Fibroblast of skin of left quadriceps (primary cell): ENCODE results near the gene KIAA1328.
"Not testable (repeated sequence)": the region's sequence is repeated elsewhere in the genome, so short reads cannot be mapped to it uniquely, and the experiment has no call there.

Experiments used
- DNase-seq, 2 experiments: peaks; one replicate each; pipeline ENCODE4 v3.0.0-alpha.2; 2013; ENCODE audit warnings: low read depth in 2 of 2

The KIAA1328 gene

GRCh38 chr18:36825526-36825925 is 3.4 kb upstream of the KIAA1328 start:
- DNase-seq = no peak

DNA sequence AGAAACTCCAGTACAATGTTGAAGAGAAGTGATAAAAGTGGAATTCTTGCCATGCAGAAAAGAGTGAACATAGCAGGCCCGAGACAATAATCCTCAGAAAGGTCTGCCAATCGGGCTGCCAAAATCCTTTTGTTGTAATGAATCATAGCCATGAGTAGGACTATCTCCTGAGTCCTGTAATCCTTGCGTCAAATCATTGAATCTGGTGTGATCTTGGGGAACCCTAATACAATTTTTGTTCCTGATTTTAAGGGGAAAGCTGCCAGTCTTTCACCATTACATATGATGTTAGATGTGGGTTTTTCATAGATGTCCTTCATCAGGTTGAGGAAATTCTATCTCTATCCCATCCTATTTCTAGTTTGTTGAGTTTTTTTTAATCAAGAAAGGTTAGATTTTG is 2.4 kb upstream of the KIAA1328 start:
- no peak for DNase-seq

- no peak for DNase-seq
Measured at GRCh38 chr18:36828157-36828629, 734 bp upstream of the KIAA1328 start.

DNA sequence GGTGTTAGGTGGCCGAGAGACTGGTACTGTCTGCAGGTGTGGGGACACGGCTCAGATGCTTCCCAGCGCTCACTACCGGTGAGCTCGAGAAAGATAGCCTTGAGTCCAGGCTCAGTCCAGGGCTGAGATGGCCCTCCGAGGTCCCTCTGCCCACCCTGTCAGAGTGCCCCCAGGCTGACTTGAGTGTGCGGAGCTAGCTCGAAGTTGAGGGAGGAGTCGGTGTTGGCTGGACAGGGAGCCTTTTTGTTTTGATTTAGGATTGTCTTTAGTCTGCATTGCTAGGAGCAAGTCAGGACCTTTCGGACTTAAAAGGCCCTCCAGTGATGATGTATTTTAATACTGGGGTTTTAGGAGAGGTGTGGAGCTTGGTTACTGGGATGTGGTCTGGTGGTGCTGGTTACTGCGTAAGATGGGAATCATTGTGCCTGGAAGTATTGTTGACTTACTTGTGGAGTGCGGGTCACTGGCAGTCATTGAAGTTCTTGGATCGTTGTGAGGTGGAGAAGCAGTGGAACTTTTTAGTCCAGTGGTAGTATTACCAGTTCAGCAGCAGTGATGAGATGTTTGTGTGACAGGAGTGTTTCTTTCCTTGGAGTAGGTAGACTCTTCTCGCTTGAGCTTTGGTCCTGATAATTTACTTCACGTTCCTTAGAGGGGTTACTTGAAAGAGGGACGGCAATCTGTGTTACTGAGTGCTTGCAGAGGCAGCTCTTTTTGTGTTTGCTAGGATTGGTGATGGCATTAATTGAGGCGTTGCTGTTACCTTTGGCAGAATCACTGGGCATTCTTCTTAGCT is 633 bp downstream of the KIAA1328 start:
- no peak for DNase-seq

DNA sequence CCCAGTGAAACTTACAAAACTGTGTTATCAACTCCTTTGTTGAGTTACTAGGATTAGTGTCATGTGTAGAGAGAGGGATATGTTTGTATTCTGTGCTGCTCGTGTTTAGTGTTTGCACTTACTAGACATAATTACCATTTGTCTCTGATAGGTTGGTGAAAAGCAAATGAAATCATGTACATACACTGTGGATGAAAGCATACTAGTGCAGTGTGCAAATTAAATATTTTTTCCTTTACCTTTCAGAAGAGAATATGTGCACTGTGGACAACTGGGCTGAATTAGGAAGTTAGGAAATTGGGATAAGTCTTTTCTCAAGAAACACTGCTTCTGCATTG is 1.2 kb downstream of the KIAA1328 start:
- no peak for DNase-seq

- DNase-seq = no peak
Measured at GRCh38 chr18:36831139-36831538, 2.2 kb downstream of the KIAA1328 start.

GRCh38 chr18:36833120-36833519 is 4.2 kb downstream of the KIAA1328 start:
- DNase-seq = no peak

DNA sequence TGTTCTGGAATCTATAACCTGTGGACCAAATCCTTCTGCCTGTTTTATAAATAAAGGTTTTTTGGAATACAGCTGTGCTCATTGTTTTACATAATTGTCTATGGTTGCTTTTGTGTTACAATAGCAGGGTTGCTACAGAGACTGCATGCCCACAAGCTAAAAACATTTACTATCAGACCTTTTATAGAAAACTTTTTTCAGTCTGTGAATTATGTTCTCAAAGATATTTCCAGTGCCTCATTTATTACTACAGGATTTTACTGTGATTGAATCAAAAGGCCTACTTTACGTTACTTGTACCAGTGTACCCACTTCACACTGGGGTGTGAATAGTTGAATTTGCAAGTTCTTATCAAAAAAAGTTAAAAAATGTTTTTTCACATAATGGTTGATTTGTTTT is 7.0 kb downstream of the KIAA1328 start:
- DNase-seq = no peak

- DNase-seq = no peak
Measured at GRCh38 chr18:36839835-36840234, 10.9 kb downstream of the KIAA1328 start.

DNA sequence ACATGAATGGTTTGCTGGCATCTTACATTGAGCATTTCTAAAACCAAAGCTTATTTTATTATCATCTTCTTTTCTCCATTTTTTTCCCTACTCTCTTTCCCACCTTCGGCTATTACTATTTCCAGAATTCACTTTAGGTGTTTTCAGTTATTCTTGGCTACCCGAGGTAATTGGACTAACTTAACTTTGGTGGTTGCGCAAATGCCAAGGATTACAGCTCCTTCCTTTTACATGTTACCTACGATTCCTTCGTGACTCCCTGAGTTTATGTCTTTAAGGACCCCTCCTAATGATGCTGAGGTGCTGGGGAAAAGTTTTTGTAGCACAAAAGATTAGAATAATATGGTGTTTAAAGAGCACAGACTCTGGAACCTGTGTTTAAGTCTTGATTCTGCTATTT is 14.3 kb downstream of the KIAA1328 start:
- no peak for DNase-seq

GRCh38 chr18:36843784-36844183 is 14.9 kb downstream of the KIAA1328 start:
- DNase-seq = no peak

- no peak for DNase-seq
Measured at GRCh38 chr18:36848609-36849008, 19.7 kb downstream of the KIAA1328 start.

DNA sequence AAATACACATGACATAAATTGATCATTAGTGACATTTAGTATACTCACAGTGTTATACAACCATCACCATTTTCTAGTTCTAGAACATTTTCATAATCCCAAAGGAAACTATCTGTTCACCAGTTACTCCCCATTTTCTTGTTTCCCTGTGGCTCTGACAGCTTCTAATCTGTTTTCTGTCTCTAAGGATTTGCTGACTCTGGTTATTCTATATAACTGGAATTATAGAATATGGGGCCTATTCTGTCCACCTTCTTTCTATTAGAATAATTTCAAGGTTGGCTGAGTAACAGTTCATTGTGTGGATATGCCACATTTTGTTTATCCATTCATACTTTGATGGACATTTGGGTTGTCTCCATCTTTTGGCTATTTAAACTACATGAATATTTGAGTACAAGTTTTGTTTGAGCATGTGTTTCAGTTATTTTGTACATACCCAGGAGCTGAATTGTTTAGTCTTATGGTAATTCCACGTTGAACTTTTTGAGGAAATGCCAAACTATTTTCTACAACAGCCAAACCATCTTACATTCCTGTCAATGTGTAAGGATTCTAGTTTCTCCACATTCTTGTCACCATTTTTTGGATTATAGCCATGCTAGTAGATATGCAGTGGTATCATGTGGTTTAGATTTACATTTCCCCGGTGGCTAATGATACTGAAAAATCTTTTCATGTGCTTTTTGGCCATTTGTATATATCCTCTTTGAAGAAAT is 20.5 kb downstream of the KIAA1328 start:
- peak; percentile 85 to 88 for DNase-seq

GRCh38 chr18:36850527-36851201 is 21.7 kb downstream of the KIAA1328 start:
- DNase-seq = peak; percentile 76 to 80

DNA sequence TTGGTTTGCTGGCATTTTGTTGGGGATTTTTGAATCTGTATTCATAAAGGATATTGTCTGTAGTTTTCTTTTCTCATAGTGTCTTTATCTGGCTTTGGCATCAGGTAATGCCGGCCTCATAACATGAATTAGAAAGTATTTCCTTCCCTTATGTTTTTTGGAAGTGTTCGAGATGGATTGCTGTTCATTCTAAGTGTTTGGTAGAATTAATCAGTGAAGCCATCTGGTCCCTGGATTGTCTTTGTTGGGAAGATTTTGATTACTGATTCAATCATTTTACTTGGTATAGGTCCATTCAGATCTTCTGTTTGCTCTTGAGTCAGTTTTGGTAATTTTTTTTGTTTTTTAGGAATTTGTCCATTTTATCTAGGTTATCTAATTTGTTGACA is 22.3 kb downstream of the KIAA1328 start:
- no peak for DNase-seq

DNA sequence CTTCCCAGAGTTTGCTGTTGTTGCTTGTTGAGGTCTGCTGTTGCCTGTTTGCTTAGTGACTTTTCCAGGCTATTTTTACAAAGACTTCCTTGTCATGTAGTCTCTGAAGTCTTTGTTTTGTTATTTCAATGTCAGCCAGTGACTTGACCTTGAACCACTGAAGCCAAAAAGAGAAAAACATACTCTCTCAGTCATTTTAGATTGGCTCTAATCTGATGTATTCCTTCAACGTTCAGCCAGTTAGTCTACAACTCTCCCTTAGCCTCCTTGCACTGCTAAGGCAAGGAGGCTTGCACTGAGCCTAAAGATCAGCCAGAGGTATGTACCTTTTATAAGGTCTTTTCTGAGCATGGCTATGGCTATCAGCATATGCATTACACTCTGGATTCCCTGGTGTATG is 27.9 kb downstream of the KIAA1328 start:
- DNase-seq = no peak

DNA sequence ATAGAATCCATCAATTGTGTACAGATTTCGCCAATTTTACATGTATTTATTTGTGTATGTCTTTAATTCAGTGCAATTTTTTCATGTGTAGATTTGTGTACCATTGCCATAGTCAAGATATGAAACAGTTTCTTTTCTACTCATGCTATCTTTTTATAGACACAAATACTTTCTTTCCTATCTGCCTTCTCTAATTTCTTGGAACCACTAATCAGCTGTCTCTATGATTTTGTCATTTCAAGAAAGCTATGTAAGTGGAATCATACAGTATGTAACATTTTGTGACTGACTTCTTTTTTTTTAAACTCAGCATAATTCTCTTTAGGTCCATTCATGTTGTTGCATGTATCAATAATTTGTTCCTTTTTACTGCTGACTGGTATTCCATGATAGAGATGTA is 33.3 kb downstream of the KIAA1328 start:
- DNase-seq = no peak

DNA sequence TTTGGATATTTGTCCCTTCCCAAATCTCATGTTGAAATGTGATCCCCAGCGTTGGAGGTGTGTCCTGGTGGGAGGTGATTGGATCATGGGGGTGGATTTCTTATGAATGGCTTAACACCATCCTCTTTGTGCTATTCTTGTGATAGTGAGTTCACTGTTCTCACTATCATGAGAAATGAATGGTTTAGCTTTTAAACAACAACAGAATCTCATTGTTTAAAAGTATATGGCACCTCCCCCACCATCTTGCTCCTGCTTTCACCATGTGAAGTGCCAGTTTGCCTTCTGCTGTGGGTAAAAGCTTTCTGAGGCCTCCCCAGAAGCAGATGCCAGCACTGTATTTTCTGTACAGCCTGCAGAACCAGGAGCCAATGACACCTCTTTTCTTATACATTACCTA is 38.1 kb downstream of the KIAA1328 start:
- no peak for DNase-seq

DNA sequence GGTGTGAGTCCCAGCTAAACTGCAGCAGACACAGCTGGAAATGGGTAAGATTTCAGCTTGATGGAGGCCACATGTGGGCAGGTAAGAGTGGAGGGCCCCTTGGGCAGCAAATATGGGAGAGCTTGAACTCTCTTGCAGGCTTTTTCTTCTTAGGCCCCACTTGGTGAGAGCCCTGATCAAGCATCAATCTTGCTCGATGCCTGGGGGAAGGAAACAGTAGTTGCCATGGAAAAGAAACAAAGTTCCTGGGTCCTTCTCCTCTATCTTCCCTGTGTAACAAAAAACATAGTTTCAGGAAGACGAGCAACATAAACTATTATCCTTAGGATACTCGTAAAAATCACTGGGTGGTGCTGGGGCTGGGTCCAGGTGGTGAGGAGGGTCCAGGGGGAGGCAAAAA is 42.9 kb downstream of the KIAA1328 start:
- no peak for DNase-seq

DNA sequence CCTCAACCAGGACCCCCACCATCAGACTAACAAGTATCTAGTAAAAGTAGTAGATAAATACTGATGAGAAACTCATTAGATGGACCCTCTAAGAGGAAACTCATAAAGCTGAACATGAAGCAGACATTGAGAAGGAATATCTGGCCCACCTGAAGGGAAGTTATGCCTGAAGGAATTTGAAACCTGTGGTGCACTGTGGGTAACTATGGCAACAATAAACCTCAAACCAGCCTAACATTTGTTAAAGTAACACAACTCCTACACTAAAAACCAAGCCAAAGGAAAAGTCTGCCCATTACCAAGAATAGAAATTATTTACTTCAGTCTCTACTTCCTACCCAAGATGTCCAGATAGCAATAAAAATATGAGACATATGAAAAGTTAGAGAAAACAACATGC is 43.4 kb downstream of the KIAA1328 start:
- DNase-seq = no peak

DNA sequence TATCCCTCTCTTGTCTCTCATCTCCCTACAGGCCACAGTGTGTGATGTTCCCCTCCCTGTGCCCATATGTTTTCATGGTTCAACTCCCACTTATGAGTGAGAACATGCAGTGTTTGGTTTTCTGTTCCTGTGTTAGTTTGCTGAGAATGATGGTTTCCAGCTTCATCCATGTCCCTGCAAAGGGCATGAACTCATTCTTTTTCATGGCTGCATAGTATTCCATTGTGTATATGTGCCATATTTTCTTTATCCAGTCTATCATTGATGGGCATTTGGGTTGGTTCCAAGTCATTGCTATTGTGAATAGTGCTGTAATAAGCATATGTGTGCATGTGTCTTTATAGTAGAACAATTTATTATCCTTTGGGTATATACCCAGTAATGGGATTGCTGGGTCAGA is 44.9 kb downstream of the KIAA1328 start:
- not testable (repeated sequence) for DNase-seq

DNA sequence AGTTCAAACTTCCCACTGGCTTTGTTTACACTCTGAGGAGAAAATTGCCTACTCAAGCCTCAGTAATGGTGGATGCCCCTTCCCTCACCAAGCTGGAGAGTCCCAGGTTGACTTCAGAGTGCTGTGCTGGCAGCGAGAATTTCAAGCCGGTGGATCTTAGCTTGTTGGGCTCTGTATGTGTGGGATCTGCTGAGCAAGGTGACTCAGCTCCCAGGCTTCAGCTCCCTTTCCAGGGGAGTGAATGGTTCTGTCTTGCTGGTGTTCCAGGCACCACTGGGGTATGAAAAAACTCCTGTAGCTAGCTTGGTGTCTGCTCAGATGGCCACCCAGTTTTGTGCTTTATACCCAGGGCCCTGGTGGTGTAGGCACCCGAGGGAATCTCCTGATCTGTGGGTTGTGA is 50.9 kb downstream of the KIAA1328 start:
- DNase-seq = not testable (repeated sequence)

DNA sequence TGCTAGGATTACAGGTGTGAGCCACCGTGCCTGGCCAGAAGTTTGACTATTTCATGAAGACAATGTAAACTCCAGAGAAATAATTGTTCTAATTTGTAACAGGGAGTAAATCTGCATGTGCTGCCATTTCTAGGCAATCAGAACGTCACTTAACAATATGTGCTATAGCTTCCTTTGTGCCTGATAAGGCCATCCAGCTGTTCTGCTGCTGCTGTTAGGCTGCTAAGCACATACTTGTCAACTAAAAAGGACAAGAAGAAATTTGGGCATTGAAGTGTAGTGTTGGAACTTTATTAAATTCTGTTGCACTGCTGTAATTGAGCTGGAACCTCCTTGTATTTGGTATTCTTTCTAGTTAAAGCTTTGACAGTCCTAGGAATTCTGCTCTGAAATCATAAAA is 57.1 kb downstream of the KIAA1328 start:
- no peak for DNase-seq
